ENCODE data around the gene AFAP1.

Gene AFAP1

DNA sequence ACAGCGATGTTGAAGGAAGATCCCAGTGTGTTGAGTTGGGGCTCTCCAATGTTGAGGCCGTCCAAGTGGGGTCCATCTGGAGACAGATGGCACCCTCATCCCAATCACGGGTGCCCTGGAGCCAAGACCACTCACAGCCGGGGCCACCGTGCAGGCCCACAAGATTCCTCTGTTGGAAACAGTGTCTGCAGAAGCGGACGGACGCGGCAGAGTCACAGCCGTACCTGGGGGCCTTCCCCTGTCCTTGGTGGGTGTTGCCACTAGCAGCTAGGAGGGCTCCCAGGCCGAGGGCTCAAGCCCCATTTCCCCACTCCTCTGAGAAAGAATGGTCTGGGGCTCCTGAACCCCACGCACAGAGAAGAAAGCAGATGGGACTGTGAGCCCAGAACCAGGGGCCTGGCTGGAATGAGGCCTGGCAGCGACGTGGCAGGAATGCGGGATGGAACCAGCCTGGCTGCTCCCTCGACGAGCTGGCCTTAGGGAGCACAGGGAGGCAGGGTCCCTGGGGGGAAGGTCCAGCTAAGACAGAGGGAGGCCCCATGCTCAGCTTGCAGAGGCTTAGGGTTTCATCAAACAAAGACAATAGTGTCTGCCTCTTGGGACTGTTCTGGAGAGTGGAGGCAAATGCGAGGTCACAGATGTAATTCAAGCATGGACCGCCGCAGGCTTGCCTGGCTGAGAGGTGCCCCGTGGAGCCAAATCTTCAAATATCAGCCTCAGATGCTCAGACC lies 228.9 kb downstream of the AFAP1 start:
- DNase-seq = no peak

- DNase-seq = no peak
Measured at GRCh38 chr4:7710126-7710525, 229.5 kb downstream of the AFAP1 start.

DNA sequence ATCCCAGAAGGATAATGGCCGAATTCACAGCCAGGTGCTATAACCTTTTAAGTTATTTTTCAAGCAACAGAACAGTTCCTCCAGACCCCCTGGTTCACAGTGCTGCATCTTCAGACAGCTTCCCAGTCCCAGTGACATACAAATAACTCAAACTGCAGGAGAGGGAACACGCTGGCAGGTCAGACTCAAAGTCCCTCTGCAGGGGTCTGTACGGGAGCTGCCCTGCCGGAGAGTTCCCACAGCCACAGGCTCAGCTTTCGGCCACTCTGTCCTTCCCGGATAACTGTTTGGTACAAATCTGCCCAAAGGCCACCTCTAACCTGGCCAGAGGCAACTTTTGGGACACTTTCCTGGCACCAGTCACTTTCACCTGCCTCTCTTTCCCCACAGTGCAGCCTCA lies 230.2 kb downstream of the AFAP1 start:
- no peak for DNase-seq

DNA sequence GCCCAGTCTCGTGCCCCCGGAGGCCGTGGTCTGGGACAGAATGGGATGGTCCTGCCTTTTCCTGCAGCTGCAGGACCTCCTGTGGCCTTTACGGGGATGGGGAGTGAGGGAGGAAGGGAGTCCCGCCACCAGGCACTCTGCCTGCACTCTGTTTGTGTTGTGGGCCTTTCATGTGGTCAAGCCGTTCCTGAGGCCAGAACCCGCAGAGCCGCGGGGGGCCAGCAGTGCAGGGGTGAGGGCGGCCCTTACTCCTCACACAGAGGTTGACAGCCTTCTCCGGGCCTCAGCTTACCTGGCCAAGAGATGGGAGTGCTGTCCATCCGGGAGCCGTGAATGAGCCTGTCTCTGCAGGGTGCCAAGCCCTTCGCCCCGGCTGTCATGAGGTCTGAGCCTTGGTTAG lies 230.7 kb downstream of the AFAP1 start:
- DNase-seq = no peak
